RWPE2 (cell line): ENCODE data around the gene FAM3A.

Source experiments
- ATAC-seq: fragments of 200-7000 bp; cut with Tn5 transposase; 3 replicates; pipeline ENCODE4 v1.9.1; 2021; ENCODE audit warnings: low read depth
- DNase-seq: peaks from one replicate; pipeline ENCODE4 v3.0.0-alpha.2; 2020; ENCODE audit warnings: low spot score
- H3K27ac ChIP-seq: fragments of 450-650 bp; 2 replicates; pipeline ENCODE4 v1.5.1; 2017; ENCODE audit warnings: mild to moderate bottlenecking; ENCODE audit not compliant: poor library complexity, severe bottlenecking
- H3K27me3 ChIP-seq: fragments of 250-450 bp; sonication (Bioruptor Pico); 2 replicates; pipeline ENCODE4 v1.5.1; 2021; ENCODE audit warnings: mild to moderate bottlenecking, moderate library complexity; ENCODE audit not compliant: insufficient read depth, poor library complexity, severe bottlenecking
- H3K36me3 ChIP-seq: fragments of 250-450 bp; sonication (Bioruptor Pico); 2 replicates; pipeline ENCODE4 v1.5.1; 2020; ENCODE audit warnings: low read depth, mild to moderate bottlenecking, moderate library complexity
- H3K4me1 ChIP-seq: fragments of 250-450 bp; sonication (Bioruptor Pico); 2 replicates; pipeline ENCODE4 v1.5.1; 2021; ENCODE audit warnings: mild to moderate bottlenecking, moderate library complexity; ENCODE audit not compliant: insufficient read depth, poor library complexity, severe bottlenecking
- H3K4me3 ChIP-seq: fragments of 250-450 bp; sonication (Bioruptor Pico); 2 replicates; pipeline ENCODE4 v1.5.1; 2021; ENCODE audit warnings: mild to moderate bottlenecking, moderate library complexity; ENCODE audit not compliant: severe bottlenecking
- H3K9me3 ChIP-seq: fragments of 250-450 bp; sonication (Bioruptor Pico); 2 replicates; pipeline ENCODE4 v1.5.1; 2021; ENCODE audit warnings: mild to moderate bottlenecking, moderate library complexity; ENCODE audit not compliant: severe bottlenecking
- TF ChIP-seq, protein P1 (sequence below): fragments of 450-650 bp; IDR thresholded peaks from one replicate; pipeline ENCODE4 v1.5.1; 2017; ENCODE audit warnings: mild to moderate bottlenecking, moderate library complexity; ENCODE audit not compliant: poor library complexity, severe bottlenecking

FAM3A gene

DNA sequence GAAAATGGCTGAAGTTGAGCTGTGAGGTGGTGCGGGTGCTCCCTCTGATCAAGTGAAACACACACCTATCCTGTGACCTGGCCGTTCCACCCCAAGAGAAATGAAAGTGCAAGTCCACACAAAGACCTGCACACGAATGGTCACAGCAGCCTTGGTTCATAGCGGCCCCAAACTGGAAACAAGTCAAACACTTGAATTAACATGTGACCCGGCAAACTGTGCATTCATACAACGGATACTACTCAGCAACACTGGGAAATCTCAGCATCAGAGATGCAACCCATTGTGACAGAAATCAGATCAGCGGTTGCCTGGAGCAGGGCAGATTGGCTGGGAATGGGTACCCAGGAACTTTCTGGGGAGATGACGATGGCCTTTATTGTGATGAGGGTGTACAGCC is 23.0 kb upstream of the FAM3A start:
- H3K9me3 ChIP-seq: no peaks in the 10 kb centered on the region
- no peaks in the 10 kb centered on the region for H3K27me3 ChIP-seq
- ATAC-seq: no peak
- H3K36me3 ChIP-seq: peaks cover 25% of the 10 kb centered on the region
- peaks cover 17% of the 10 kb centered on the region for H3K4me1 ChIP-seq
- no peak overlapping the region for H3K4me3 ChIP-seq
- DNase-seq: no peak
- no peak overlapping the region for H3K27ac ChIP-seq
- TF ChIP-seq, protein P1, sequence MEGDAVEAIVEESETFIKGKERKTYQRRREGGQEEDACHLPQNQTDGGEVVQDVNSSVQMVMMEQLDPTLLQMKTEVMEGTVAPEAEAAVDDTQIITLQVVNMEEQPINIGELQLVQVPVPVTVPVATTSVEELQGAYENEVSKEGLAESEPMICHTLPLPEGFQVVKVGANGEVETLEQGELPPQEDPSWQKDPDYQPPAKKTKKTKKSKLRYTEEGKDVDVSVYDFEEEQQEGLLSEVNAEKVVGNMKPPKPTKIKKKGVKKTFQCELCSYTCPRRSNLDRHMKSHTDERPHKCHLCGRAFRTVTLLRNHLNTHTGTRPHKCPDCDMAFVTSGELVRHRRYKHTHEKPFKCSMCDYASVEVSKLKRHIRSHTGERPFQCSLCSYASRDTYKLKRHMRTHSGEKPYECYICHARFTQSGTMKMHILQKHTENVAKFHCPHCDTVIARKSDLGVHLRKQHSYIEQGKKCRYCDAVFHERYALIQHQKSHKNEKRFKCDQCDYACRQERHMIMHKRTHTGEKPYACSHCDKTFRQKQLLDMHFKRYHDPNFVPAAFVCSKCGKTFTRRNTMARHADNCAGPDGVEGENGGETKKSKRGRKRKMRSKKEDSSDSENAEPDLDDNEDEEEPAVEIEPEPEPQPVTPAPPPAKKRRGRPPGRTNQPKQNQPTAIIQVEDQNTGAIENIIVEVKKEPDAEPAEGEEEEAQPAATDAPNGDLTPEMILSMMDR: no peak

- no peak for DNase-seq
- no peak overlapping the region for H3K4me3 ChIP-seq
- H3K36me3 ChIP-seq: peaks cover 26% of the 10 kb centered on the region
- H3K27me3 ChIP-seq: no peaks in the 10 kb centered on the region
- no peaks in the 10 kb centered on the region for H3K9me3 ChIP-seq
- no peak for ATAC-seq
- H3K27ac ChIP-seq: no peak overlapping the region
- TF ChIP-seq, protein P1: no peak
- peaks cover 2% of the 10 kb centered on the region for H3K4me1 ChIP-seq
Measured at GRCh38 chrX:154535892-154536291, 19.9 kb upstream of the FAM3A start.

- DNase-seq (peak; percentile 76), ATAC-seq (peak; percentile 85)
- Histone ChIP-seq H3K4me1 (no peaks in the 10 kb centered on the region), H3K4me3 (no peak overlapping the region), H3K36me3 (peaks cover 22% of the 10 kb centered on the region), H3K27ac (no peak overlapping the region), H3K9me3 (no peaks in the 10 kb centered on the region), H3K27me3 (no peaks in the 10 kb centered on the region)
- TF ChIP-seq, protein P1: peak; percentile 83
Measured at GRCh38 chrX:154534526-154535322, 18.7 kb upstream of the FAM3A start.

- Histone ChIP-seq H3K27me3 (no peaks in the 10 kb centered on the region), H3K27ac (no peak overlapping the region), H3K4me3 (no peak overlapping the region), H3K36me3 (peaks cover 19% of the 10 kb centered on the region), H3K9me3 (no peaks in the 10 kb centered on the region), H3K4me1 (no peaks in the 10 kb centered on the region)
- DNase-seq (no peak), ATAC-seq (no peak)
- TF ChIP-seq, protein P1: no peak
Measured at GRCh38 chrX:154532690-154533089, 16.7 kb upstream of the FAM3A start.

- DNase-seq (no peak), ATAC-seq (no peak)
- H3K27me3 ChIP-seq: no peaks in the 10 kb centered on the region
- H3K36me3 ChIP-seq: peaks cover 19% of the 10 kb centered on the region
- TF ChIP-seq, protein P1: no peak
- H3K27ac ChIP-seq: no peak overlapping the region
- no peak overlapping the region for H3K4me3 ChIP-seq
- no peaks in the 10 kb centered on the region for H3K9me3 ChIP-seq
- peaks cover 9% of the 10 kb centered on the region for H3K4me1 ChIP-seq
Measured at GRCh38 chrX:154531626-154532025, 15.6 kb upstream of the FAM3A start.
